K562 (cell line): Measurements from ENCODE around the gene ISG20L2. TPM values are rescaled to one million over a fixed set of nuclear protein-coding genes. Genes with fewer than 3 reads are reported as not detected.

ENCODE experiments used
- ATF1 ChIP-seq, 2 experiments: fragments of 450-650 bp in 1 of 2; IDR thresholded peaks; 2 replicates each; pipeline ENCODE4 v1.6.1; 2016; ENCODE audit warnings: missing compliant biosample characterization in 1 of 2, missing genetic modification characterization in 1 of 2
- CAMTA2 ChIP-seq: fragments of 250-450 bp; sonication (Bioruptor Pico); conservative IDR thresholded peaks from 2 replicates; pipeline ENCODE4 v1.5.1; 2022
- CCAR2 ChIP-seq: fragments of 200-400 bp; formaldehyde crosslinking; IDR thresholded peaks from 2 replicates; pipeline ENCODE4 v1.6.1; 2017; ENCODE audit warnings: mild to moderate bottlenecking, low read depth, low read length
- CUX1 ChIP-seq: fragments of 200-800 bp; sonication (Bioruptor generic); IDR thresholded peaks from 2 replicates; pipeline ENCODE4 v1.6.1; 2016; ENCODE audit warnings: missing genetic modification characterization, missing compliant biosample characterization
- EWSR1 ChIP-seq: fragments of 450-650 bp; IDR thresholded peaks from 2 replicates; pipeline ENCODE4 v1.6.1; 2018; ENCODE audit warnings: borderline replicate concordance, mild to moderate bottlenecking, low read depth, moderate library complexity; ENCODE audit not compliant: partially characterized antibody
- FUS ChIP-seq: fragments of 200-400 bp; formaldehyde crosslinking; optimal IDR thresholded peaks from 2 replicates; pipeline ENCODE3; 2017; ENCODE audit warnings: low read depth, low read length
- PHF20 ChIP-seq: fragments of 450-650 bp; IDR thresholded peaks from 2 replicates; pipeline ENCODE4 v1.6.1; 2018; ENCODE audit not compliant: partially characterized antibody
- SPI1 ChIP-seq: IDR thresholded peaks from 2 replicates; pipeline ENCODE4 v1.6.1; 2011; ENCODE audit warnings: low read depth, low read length, control low read depth, borderline replicate concordance
- ZNF239 ChIP-seq: fragments of 250-450 bp; sonication (Bioruptor Pico); IDR thresholded peaks from 2 replicates; pipeline ENCODE4 v1.4.0; 2020; ENCODE audit warnings: mild to moderate bottlenecking
- ZNF699 ChIP-seq: fragments of 250-450 bp; sonication (Bioruptor Pico); IDR thresholded peaks from 2 replicates; pipeline ENCODE4 v1.8.0; 2021; ENCODE audit warnings: mild to moderate bottlenecking, moderate library complexity; ENCODE audit not compliant: insufficient replicate concordance
- polyA plus RNA-seq, 8 experiments: library from polyadenylated mRNA; depleted of rRNA in 4 of 8; stranded (reverse) in 5 of 8; unstranded in 3 of 8; fragments of >200 nt; fragmentation: Nextera tagmentation in 2 of 8; fragmentation: Illumina TruSeq in 1 of 8; extraction: Ambion mirVana in 2 of 8; extraction: Trizol in 1 of 8; gene quantifications; 2 replicates each; pipeline versions ENCODE4 v1.2.1 to v1.2.3, GENCODE V29; 2011 to 2014; ENCODE audit warnings: inconsistent platforms in 1 of 8, missing spikeins in 1 of 8
- total RNA-seq, 7 experiments: library from RNA; depleted of rRNA in 6 of 7; stranded (reverse); fragments of >200 nt in 6 of 7; fragmentation: Illumina TruSeq in 2 of 7; extraction: Trizol in 2 of 7; gene quantifications; 2 replicates each; pipeline versions ENCODE4 v1.2.1 to v1.2.3, GENCODE V29; 2011 to 2021; ENCODE audit warnings: low replicate concordance in 1 of 7
- TF ChIP-seq, protein P1 (sequence below): fragments of 250-450 bp; sonication (Bioruptor Pico); IDR thresholded peaks from 2 replicates; pipeline ENCODE4 v1.8.0; 2022; ENCODE audit warnings: inconsistent platforms
- TF ChIP-seq, protein P2 (sequence below), 2 experiments: IDR thresholded peaks; 2 replicates each; pipeline ENCODE4 v1.6.1; 2012; ENCODE audit warnings: improper control_type of control experiment in 2 of 2, low read depth in 2 of 2, low read length in 2 of 2, borderline replicate concordance in 1 of 2
- TF ChIP-seq, protein P3 (sequence below), 2 experiments: fragments of 450-650 bp in 1 of 2; IDR thresholded peaks; 2 replicates each; pipeline ENCODE4 v1.6.1; 2011 to 2017; ENCODE audit warnings: low read depth in 2 of 2, antibody characterized with exemption in 1 of 2, borderline replicate concordance in 1 of 2, low read length in 1 of 2, mild to moderate bottlenecking in 1 of 2, mixed read lengths in 1 of 2; ENCODE audit not compliant: control insufficient read depth in 1 of 2

ISG20L2 gene
- total and polyA plus RNA-seq, 9 of the 15 experiments (the other 6 are each of a cell fraction or from before 2014, with no cell fraction given): 21.3 to 130 (median 50.3) TPM

DNA sequence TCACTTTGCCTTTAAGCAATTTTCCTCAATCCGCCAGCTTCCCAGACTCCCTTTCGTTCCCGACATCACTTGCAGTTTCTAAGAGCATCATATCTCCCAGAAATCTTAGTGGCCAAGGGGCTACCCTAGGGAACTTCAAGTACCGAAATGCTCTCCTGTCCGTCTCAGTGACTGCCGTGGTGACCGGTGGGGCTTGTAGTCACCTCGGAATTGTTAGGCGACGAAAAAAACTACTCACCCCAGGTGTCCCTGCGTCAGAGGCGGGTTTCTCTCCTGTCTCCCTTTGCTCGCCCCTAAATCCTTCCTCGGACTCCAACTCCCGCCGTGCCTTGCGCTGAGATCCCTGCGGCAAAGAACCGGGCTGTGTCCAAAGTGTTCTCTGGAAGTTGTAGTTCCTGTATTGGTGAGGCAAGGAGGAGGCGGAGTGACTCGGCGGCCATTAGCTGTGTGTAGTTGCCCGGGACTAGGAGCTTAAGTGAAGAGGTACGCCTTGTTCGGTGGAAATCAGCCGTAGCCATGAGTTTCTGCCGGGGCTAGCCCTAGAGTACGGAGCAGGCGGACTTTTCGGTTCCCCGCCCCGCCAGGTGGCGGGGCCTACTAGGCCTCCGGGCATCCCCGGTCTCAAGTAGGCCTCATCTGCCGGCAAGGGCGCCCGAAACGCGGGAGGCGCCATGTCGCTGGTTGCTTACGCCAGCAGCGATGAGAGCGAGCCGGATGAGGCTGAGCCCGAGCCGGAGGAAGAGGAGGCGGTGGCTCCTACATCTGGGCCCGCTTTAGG is 38.7 kb upstream of the ISG20L2 start, which contains the start of gene PRCC (continued):
- TF ChIP-seq, protein P1, sequence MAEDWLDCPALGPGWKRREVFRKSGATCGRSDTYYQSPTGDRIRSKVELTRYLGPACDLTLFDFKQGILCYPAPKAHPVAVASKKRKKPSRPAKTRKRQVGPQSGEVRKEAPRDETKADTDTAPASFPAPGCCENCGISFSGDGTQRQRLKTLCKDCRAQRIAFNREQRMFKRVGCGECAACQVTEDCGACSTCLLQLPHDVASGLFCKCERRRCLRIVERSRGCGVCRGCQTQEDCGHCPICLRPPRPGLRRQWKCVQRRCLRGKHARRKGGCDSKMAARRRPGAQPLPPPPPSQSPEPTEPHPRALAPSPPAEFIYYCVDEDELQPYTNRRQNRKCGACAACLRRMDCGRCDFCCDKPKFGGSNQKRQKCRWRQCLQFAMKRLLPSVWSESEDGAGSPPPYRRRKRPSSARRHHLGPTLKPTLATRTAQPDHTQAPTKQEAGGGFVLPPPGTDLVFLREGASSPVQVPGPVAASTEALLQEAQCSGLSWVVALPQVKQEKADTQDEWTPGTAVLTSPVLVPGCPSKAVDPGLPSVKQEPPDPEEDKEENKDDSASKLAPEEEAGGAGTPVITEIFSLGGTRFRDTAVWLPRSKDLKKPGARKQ (CRISPR knock-in tag): no peak
- TF ChIP-seq PHF20 (peak; percentile 94), CCAR2 (no peak), ZNF699 (CRISPR knock-in tag) (no peak), CUX1 (CRISPR knock-in tag) (0 out of 2 replicates have a peak, but pooled peaks have one; percentile 51), FUS (no peak), ZNF239 (CRISPR knock-in tag) (peak; percentile 50; the same call in 1 of the 2 replicates), SPI1 (no peak), EWSR1 (no peak), CAMTA2 (CRISPR knock-in tag) (no peak), ATF1 (CRISPR knock-in tag; IDR thresholded peaks at IDR 0.05) (peak; percentile 63; the same call in 1 of the 2 replicates), ATF1 (tag; IDR thresholded peaks at IDR 0.05) (peak; percentile 95)
- TF ChIP-seq, protein P2, sequence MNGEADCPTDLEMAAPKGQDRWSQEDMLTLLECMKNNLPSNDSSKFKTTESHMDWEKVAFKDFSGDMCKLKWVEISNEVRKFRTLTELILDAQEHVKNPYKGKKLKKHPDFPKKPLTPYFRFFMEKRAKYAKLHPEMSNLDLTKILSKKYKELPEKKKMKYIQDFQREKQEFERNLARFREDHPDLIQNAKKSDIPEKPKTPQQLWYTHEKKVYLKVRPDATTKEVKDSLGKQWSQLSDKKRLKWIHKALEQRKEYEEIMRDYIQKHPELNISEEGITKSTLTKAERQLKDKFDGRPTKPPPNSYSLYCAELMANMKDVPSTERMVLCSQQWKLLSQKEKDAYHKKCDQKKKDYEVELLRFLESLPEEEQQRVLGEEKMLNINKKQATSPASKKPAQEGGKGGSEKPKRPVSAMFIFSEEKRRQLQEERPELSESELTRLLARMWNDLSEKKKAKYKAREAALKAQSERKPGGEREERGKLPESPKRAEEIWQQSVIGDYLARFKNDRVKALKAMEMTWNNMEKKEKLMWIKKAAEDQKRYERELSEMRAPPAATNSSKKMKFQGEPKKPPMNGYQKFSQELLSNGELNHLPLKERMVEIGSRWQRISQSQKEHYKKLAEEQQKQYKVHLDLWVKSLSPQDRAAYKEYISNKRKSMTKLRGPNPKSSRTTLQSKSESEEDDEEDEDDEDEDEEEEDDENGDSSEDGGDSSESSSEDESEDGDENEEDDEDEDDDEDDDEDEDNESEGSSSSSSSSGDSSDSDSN (IDR thresholded peaks at IDR 0.05; ENCODE audit: borderline replicate concordance in 1 of 2, low read depth in 2 of 2, low read length in 2 of 2): peak; percentile 100
- TF ChIP-seq, protein P3, sequence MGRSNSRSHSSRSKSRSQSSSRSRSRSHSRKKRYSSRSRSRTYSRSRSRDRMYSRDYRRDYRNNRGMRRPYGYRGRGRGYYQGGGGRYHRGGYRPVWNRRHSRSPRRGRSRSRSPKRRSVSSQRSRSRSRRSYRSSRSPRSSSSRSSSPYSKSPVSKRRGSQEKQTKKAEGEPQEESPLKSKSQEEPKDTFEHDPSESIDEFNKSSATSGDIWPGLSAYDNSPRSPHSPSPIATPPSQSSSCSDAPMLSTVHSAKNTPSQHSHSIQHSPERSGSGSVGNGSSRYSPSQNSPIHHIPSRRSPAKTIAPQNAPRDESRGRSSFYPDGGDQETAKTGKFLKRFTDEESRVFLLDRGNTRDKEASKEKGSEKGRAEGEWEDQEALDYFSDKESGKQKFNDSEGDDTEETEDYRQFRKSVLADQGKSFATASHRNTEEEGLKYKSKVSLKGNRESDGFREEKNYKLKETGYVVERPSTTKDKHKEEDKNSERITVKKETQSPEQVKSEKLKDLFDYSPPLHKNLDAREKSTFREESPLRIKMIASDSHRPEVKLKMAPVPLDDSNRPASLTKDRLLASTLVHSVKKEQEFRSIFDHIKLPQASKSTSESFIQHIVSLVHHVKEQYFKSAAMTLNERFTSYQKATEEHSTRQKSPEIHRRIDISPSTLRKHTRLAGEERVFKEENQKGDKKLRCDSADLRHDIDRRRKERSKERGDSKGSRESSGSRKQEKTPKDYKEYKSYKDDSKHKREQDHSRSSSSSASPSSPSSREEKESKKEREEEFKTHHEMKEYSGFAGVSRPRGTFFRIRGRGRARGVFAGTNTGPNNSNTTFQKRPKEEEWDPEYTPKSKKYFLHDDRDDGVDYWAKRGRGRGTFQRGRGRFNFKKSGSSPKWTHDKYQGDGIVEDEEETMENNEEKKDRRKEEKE (IDR thresholded peaks at IDR 0.05; ENCODE audit: borderline replicate concordance in 1 of 2, control insufficient read depth in 1 of 2, low read depth in 2 of 2, low read length in 1 of 2): peak in 1 of 2 experiments; percentile 88; a peak in 2 of 4 replicates
